Measurements from ENCODE around the gene SPRN. TPM values are rescaled to one million over a fixed set of nuclear protein-coding genes. Genes with fewer than 3 reads are reported as not detected.
A peak's percentile ranks its signal among the peaks of the same experiment; 100 is the strongest.
"Not testable (repeated sequence)": the region's sequence is repeated elsewhere in the genome, so short reads cannot be mapped to it uniquely, and the experiment has no call there.

SPRN gene
- total RNA-seq, 2 experiments from 2014 or later, result not detected

- DNase-seq, result no peak
- H3K9me3 Mint-ChIP-seq, result no peaks in the 10 kb centered on the region
- intact Hi-C loops (cut with micrococcal nuclease), result no loop called here
- ChIA-PET CTCF (interaction anchor here (1.9 kb wide), 1 partner anchor 16 kb away, joined by 9 read pairs; no protein-coding TSS in a partner anchor), POLR2A (no interaction called here)
- H3K27me3 Mint-ChIP-seq, result peaks cover 2% of the 10 kb centered on the region
- peaks cover 9% of the 10 kb centered on the region for H3K36me3 Mint-ChIP-seq
- no peak overlapping the region for H3K27ac Mint-ChIP-seq
- H3K4me1 Mint-ChIP-seq (ENCODE audit: low read depth), result peaks cover 2% of the 10 kb centered on the region
- no peak overlapping the region for H3K4me3 Mint-ChIP-seq
Measured at GRCh38 chr10:133421336-133422222, 2.8 kb downstream of the SPRN start.

GRCh38 chr10:133420579-133420978, 3.8 kb downstream of the SPRN start:
- intact Hi-C loops (cut with micrococcal nuclease), result no loop called here
- CTCF ChIA-PET, result interaction anchor here (0.7 to 1.9 kb wide), 2 partner anchors 17 to 91 kb away, joined by 3 to 9 read pairs; no protein-coding TSS in a partner anchor
- H3K4me1 Mint-ChIP-seq (ENCODE audit: low read depth), result peaks cover 2% of the 10 kb centered on the region
- peaks cover 2% of the 10 kb centered on the region for H3K27me3 Mint-ChIP-seq
- H3K36me3 Mint-ChIP-seq, result peaks cover 15% of the 10 kb centered on the region
- POLR2A ChIA-PET, result no interaction called here
- peaks cover 2% of the 10 kb centered on the region for H3K9me3 Mint-ChIP-seq
- no peak for DNase-seq
- H3K27ac Mint-ChIP-seq, result no peak overlapping the region
- H3K4me3 Mint-ChIP-seq, result no peak overlapping the region

- H3K27me3 Mint-ChIP-seq, result peaks cover 2% of the 10 kb centered on the region
- intact Hi-C loops (cut with micrococcal nuclease), result no loop called here
- peaks cover 2% of the 10 kb centered on the region for H3K4me1 Mint-ChIP-seq (ENCODE audit: low read depth)
- no peak overlapping the region for H3K4me3 Mint-ChIP-seq
- no peak for DNase-seq
- peaks cover 2% of the 10 kb centered on the region for H3K9me3 Mint-ChIP-seq
- peak overlapping the region; percentile 28 for H3K27ac Mint-ChIP-seq
- peaks cover 20% of the 10 kb centered on the region for H3K36me3 Mint-ChIP-seq
- ChIA-PET POLR2A (interaction anchor here (0.9 kb wide), 1 partner anchor 90 kb away, joined by 3 read pairs; no protein-coding TSS in a partner anchor), CTCF (interaction anchor here (0.7 to 1.0 kb wide), 2 partner anchors 19 to 90 kb away, joined by 3 read pairs; no protein-coding TSS in a partner anchor)
Measured at GRCh38 chr10:133420028-133420427, 4.4 kb downstream of the SPRN start.

- ChIA-PET CTCF (interaction anchor here (1.0 to 1.2 kb wide), 2 partner anchors 18 to 20 kb away, joined by 3 read pairs; no protein-coding TSS in a partner anchor), POLR2A (interaction anchor here (0.9 kb wide), 1 partner anchor 90 kb away, joined by 3 read pairs; no protein-coding TSS in a partner anchor)
- intact Hi-C loops (cut with micrococcal nuclease), result no loop called here
- no peak overlapping the region for H3K27ac Mint-ChIP-seq
- DNase-seq, result no peak
- peaks cover 23% of the 10 kb centered on the region for H3K36me3 Mint-ChIP-seq
- peaks cover 2% of the 10 kb centered on the region for H3K4me1 Mint-ChIP-seq (ENCODE audit: low read depth)
- peaks cover 2% of the 10 kb centered on the region for H3K27me3 Mint-ChIP-seq
- H3K4me3 Mint-ChIP-seq, result no peak overlapping the region
- peaks cover 2% of the 10 kb centered on the region for H3K9me3 Mint-ChIP-seq
Measured at GRCh38 chr10:133419211-133419950, 5.0 kb downstream of the SPRN start.

GRCh38 chr10:133418289-133418993, 6.0 kb downstream of the SPRN start:
- Mint-ChIP-seq H3K4me3 (no peak overlapping the region), H3K27me3 (peaks cover 2% of the 10 kb centered on the region), H3K36me3 (peaks cover 26% of the 10 kb centered on the region), H3K4me1 (ENCODE audit: low read depth) (peaks cover under 1% of the 10 kb centered on the region), H3K9me3 (peaks cover 2% of the 10 kb centered on the region), H3K27ac (no peak overlapping the region)
- no peak for DNase-seq
- ChIA-PET CTCF (interaction anchor here (1.2 kb wide), 1 partner anchor 19 kb away, joined by 3 read pairs; no protein-coding TSS in a partner anchor), POLR2A (interaction anchor here (1.2 kb wide), 1 partner anchor 22 kb away, joined by 4 read pairs; no protein-coding TSS in a partner anchor)
- intact Hi-C loops (cut with micrococcal nuclease), result no loop called here

- no peaks in the 10 kb centered on the region for H3K4me1 Mint-ChIP-seq (ENCODE audit: low read depth)
- ChIA-PET POLR2A (no interaction called here), CTCF (no interaction called here)
- DNase-seq, result no peak
- H3K27me3 Mint-ChIP-seq, result no peaks in the 10 kb centered on the region
- peaks cover 53% of the 10 kb centered on the region for H3K36me3 Mint-ChIP-seq
- H3K4me3 Mint-ChIP-seq, result no peak overlapping the region
- intact Hi-C loops (cut with micrococcal nuclease), result no loop called here
- no peak overlapping the region for H3K27ac Mint-ChIP-seq
- H3K9me3 Mint-ChIP-seq, result peaks cover 24% of the 10 kb centered on the region
Measured at GRCh38 chr10:133415752-133416151, 8.7 kb downstream of the SPRN start.

- POLR2A ChIA-PET; H3K27ac Mint-ChIP-seq; H3K27me3 Mint-ChIP-seq; CTCF ChIA-PET; H3K4me1 Mint-ChIP-seq (ENCODE audit: low read depth); intact Hi-C loops (cut with micrococcal nuclease); DNase-seq; H3K4me3 Mint-ChIP-seq: not testable (repeated sequence)
- peaks cover 64% of the 10 kb centered on the region for H3K36me3 Mint-ChIP-seq
- H3K9me3 Mint-ChIP-seq, result peaks cover 29% of the 10 kb centered on the region
Measured at GRCh38 chr10:133414401-133414800, 10.0 kb downstream of the SPRN start.

- ChIA-PET POLR2A (interaction anchor here (1.2 kb wide), 1 partner anchor 83 kb away, joined by 3 read pairs; no protein-coding TSS in a partner anchor), CTCF (interaction anchor here (2.1 kb wide), 1 partner anchor 25 kb away, joined by 5 read pairs; no protein-coding TSS in a partner anchor)
- H3K36me3 Mint-ChIP-seq, result peaks cover 72% of the 10 kb centered on the region
- H3K27ac Mint-ChIP-seq, result no peak overlapping the region
- H3K4me3 Mint-ChIP-seq, result no peak overlapping the region
- DNase-seq, result no peak
- H3K27me3 Mint-ChIP-seq, result no peaks in the 10 kb centered on the region
- peaks cover 29% of the 10 kb centered on the region for H3K9me3 Mint-ChIP-seq
- peaks cover 12% of the 10 kb centered on the region for H3K4me1 Mint-ChIP-seq (ENCODE audit: low read depth)
- intact Hi-C loops (cut with micrococcal nuclease), result no loop called here
Measured at GRCh38 chr10:133412381-133412711, 12.1 kb downstream of the SPRN start.

- POLR2A ChIA-PET, result no interaction called here
- peaks cover 78% of the 10 kb centered on the region for H3K36me3 Mint-ChIP-seq
- intact Hi-C loops (cut with micrococcal nuclease), result no loop called here
- no peak for DNase-seq
- CTCF ChIA-PET, result interaction anchor here (2.1 kb wide), 1 partner anchor 26 kb away, joined by 5 read pairs; no protein-coding TSS in a partner anchor
- H3K9me3 Mint-ChIP-seq, result peaks cover 29% of the 10 kb centered on the region
- peaks cover 17% of the 10 kb centered on the region for H3K4me1 Mint-ChIP-seq (ENCODE audit: low read depth)
- no peak overlapping the region for H3K27ac Mint-ChIP-seq
- no peak overlapping the region for H3K4me3 Mint-ChIP-seq
- H3K27me3 Mint-ChIP-seq, result no peaks in the 10 kb centered on the region
Measured at GRCh38 chr10:133411523-133412380, 12.7 kb downstream of the SPRN start.

- Mint-ChIP-seq H3K4me1 (ENCODE audit: low read depth) (peaks cover 42% of the 10 kb centered on the region), H3K9me3 (peaks cover 8% of the 10 kb centered on the region), H3K4me3 (no peak overlapping the region), H3K27ac (no peak overlapping the region), H3K36me3 (peaks cover 74% of the 10 kb centered on the region), H3K27me3 (no peaks in the 10 kb centered on the region)
- CTCF ChIA-PET, result no interaction called here
- intact Hi-C loops (cut with micrococcal nuclease), result no loop called here
- no peak for DNase-seq
- POLR2A ChIA-PET, result no interaction called here
Measured at GRCh38 chr10:133405844-133406527, 18.4 kb downstream of the SPRN start.

GRCh38 chr10:133405272-133405671, 19.2 kb downstream of the SPRN start:
- Mint-ChIP-seq H3K27me3 (no peaks in the 10 kb centered on the region), H3K4me3 (no peak overlapping the region), H3K36me3 (peaks cover 71% of the 10 kb centered on the region), H3K4me1 (ENCODE audit: low read depth) (peaks cover 49% of the 10 kb centered on the region), H3K9me3 (peaks cover under 1% of the 10 kb centered on the region), H3K27ac (no peak overlapping the region)
- ChIA-PET POLR2A (no interaction called here), CTCF (no interaction called here)
- no peak for DNase-seq
- intact Hi-C loops (cut with micrococcal nuclease), result no loop called here

Data from activated CD4-positive, alpha-beta memory T cell treated with anti-CD3 and anti-CD28 coated beads for 36 hours (primary cell).